Transverse colon (tissue), 3 donors: ENCODE results near the gene LRRC4C.

Source experiments
- EP300 ChIP-seq: sonication (generic); formaldehyde crosslinking; IDR thresholded peaks from one replicate; pipeline ENCODE4 v1.6.1; 2017; ENCODE audit warnings: antibody characterized with exemption, low read depth
- TF ChIP-seq, protein P1 (sequence below), 5 experiments: fragments of 200-600 bp in 3 of 5; fragments of 450-650 bp in 2 of 5; sonication (generic) in 3 of 5; IDR thresholded peaks; 1 replicate in 2 of 5; 2 replicates in 3 of 5; pipeline ENCODE4 v1.5.1; 2016 to 2017; ENCODE audit warnings: antibody characterized with exemption in 5 of 5, inconsistent platforms in 3 of 5, mild to moderate bottlenecking in 2 of 5, moderate library complexity in 1 of 5

DNA sequence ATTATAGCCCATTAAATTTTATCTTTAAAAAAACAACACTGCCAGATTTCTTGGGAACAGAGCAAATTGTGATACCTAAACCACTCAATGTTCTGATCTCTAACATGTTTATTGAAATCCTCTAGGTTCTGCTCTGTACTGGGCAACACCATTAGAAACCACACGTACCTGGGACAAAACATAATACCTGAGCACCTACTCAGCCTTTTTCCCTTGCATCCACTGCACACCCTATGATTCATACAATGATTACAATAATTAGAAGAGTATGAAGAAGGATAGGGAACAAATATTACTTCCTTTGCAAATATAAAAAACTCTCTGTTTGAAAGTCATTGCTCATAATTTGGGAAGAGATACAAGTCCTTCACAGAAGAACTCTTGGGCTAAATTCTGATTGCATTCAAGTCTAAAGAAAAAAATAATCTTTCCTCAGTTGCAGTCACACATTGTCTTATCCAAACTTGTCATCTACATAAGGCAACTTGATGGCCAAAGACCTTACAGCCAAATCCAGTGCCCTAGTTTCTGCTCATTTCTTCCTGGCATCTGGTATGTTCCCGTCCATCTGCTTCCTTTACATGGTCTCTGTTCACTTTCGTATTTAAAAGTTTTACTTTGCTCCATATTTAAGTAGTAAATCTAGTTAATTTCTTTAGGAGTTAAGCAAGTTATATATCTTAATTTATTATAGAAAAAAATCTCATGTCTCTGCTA, 407.4 kb downstream of the LRRC4C start:
- no peak for TF ChIP-seq EP300
- TF ChIP-seq, protein P1, sequence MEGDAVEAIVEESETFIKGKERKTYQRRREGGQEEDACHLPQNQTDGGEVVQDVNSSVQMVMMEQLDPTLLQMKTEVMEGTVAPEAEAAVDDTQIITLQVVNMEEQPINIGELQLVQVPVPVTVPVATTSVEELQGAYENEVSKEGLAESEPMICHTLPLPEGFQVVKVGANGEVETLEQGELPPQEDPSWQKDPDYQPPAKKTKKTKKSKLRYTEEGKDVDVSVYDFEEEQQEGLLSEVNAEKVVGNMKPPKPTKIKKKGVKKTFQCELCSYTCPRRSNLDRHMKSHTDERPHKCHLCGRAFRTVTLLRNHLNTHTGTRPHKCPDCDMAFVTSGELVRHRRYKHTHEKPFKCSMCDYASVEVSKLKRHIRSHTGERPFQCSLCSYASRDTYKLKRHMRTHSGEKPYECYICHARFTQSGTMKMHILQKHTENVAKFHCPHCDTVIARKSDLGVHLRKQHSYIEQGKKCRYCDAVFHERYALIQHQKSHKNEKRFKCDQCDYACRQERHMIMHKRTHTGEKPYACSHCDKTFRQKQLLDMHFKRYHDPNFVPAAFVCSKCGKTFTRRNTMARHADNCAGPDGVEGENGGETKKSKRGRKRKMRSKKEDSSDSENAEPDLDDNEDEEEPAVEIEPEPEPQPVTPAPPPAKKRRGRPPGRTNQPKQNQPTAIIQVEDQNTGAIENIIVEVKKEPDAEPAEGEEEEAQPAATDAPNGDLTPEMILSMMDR (IDR thresholded peaks at IDR 0.05) = no peak
